Naive B cell (primary cell): ENCODE results near the gene ULBP3. TPM values are rescaled to one million over a fixed set of nuclear protein-coding genes. Genes with fewer than 3 reads are reported as not detected.
A peak's percentile ranks its signal among the peaks of the same experiment; 100 is the strongest.
"Not testable (repeated sequence)": the region's sequence is repeated elsewhere in the genome, so short reads cannot be mapped to it uniquely, and the experiment has no call there.

Experiments used
- ATAC-seq, 2 donors: fragments of 150-1000 bp; cut with Tn5 transposase; 2 replicates each; pipeline ENCODE4 v1.10.0; 2021; ENCODE audit warnings: low read depth in 2 of 2, mild to moderate bottlenecking in 2 of 2, moderate library complexity in 2 of 2
- DNase-seq: peaks from one replicate; pipeline ENCODE4 v3.0.0; 2022
- H3K27ac Mint-ChIP-seq, 6 donors: one replicate each; pipeline ENCODE4 v1.8.0; 2020 to 2022; ENCODE audit warnings: mild to moderate bottlenecking in 6 of 6, mixed read lengths in 6 of 6, moderate library complexity in 5 of 6, inconsistent platforms in 2 of 6
- H3K27me3 Mint-ChIP-seq, 3 donors: one replicate each; pipeline ENCODE4 v1.8.0; 2021 to 2022; ENCODE audit warnings: mixed read lengths in 3 of 3, mild to moderate bottlenecking in 1 of 3
- H3K36me3 Mint-ChIP-seq, 2 donors: one replicate each; pipeline ENCODE4 v1.8.0; 2020 to 2022; ENCODE audit warnings: mixed read lengths in 2 of 2, inconsistent platforms in 1 of 2, mild to moderate bottlenecking in 1 of 2
- H3K4me1 Mint-ChIP-seq, 3 donors: one replicate each; pipeline ENCODE4 v1.8.0; 2020 to 2022; ENCODE audit warnings: mixed read lengths in 3 of 3, inconsistent platforms in 1 of 3, mild to moderate bottlenecking in 1 of 3, moderate library complexity in 1 of 3
- H3K4me3 Mint-ChIP-seq, 8 donors: one replicate each; pipeline ENCODE4 v1.8.0; 2020 to 2022; ENCODE audit warnings: mild to moderate bottlenecking in 8 of 8, mixed read lengths in 8 of 8, moderate library complexity in 8 of 8, inconsistent platforms in 2 of 8
- H3K9me3 Mint-ChIP-seq, 7 donors: one replicate each; pipeline ENCODE4 v1.8.0; 2020 to 2022; ENCODE audit warnings: mixed read lengths in 7 of 7, mild to moderate bottlenecking in 5 of 7, inconsistent platforms in 2 of 7, moderate library complexity in 1 of 7
- polyA plus RNA-seq, 6 donors: library from polyadenylated mRNA; unstranded; fragments of 300-500 nt; fragmentation: Illumina TruSeq; gene quantifications; one replicate each; pipeline ENCODE4 v1.2.3, GENCODE V29; 2021; ENCODE audit warnings: low read depth in 6 of 6

Gene ULBP3
- polyA plus RNA-seq, 6 donors from 2014 or later: not detected

DNA sequence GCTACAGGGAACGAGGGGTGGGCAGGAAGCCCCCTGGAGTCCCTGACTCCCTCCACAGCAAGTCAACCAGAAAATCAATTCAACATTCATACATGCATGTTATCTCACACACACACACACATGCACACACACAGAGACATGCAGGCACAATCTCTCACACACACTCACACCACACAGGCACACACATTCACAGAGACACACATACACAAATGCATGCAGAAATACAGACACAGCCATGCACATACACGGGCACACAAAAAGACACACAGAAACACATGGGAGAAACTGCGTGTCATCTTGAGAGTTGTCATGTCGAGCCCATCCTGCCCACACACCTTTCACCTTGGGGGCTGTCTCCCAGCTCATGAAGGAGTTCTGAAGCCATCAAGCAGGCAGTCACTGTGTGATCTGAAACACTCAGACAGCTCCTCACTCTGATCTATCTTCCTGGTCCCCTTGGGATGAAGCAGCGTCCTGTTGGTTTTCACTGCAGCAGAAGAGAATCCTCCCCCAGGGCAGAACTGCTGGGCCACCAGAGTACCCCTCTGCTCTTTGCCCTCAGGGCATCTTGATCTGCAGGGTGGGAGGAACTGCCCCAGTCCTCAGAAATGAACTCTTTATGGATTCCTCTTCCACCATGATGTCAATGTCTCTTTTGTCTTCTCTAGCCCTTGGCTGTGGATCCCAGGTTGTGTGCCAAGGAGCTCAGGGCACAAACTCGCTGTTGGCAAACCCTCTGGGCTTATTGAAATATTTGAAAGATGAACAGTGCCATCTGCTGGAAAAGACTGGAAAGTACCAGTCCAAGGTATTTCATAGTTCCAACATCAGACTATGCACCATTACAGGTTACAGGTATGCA is 52.4 kb downstream of the ULBP3 start:
- ATAC-seq (peak; percentile 74 to 75), DNase-seq (peak; percentile 63)
- H3K9me3 Mint-ChIP-seq: peaks cover 0 to 3% (median 0%) of the 10 kb centered on the region in 7 donors
- peaks cover 62 to 78% (median 75%) of the 10 kb centered on the region in 3 donors for H3K27me3 Mint-ChIP-seq
- peak overlapping the region in 2 of 6 donors; percentile 24 to 87 for H3K27ac Mint-ChIP-seq
- H3K36me3 Mint-ChIP-seq: no peaks in the 10 kb centered on the region
- H3K4me1 Mint-ChIP-seq: peaks cover 15 to 19% (median 17%) of the 10 kb centered on the region in 3 donors
- peak overlapping the region in 1 of 8 donors; percentile 4 for H3K4me3 Mint-ChIP-seq

- not testable (repeated sequence) for DNase-seq, H3K36me3 Mint-ChIP-seq, H3K9me3 Mint-ChIP-seq
- Mint-ChIP-seq H3K4me3 (peak overlapping the region in 7 of 8 donors; percentile 3 to 76 (median 28)), H3K27ac (peak overlapping the region in 2 of 6 donors; percentile 72 to 91), H3K27me3 (peaks cover 65 to 80% (median 68%) of the 10 kb centered on the region in 3 donors), H3K4me1 (peaks cover 15 to 19% (median 17%) of the 10 kb centered on the region in 3 donors)
- ATAC-seq: peak; percentile 51 to 66
Measured at GRCh38 chr6:150015281-150016001, 53.5 kb downstream of the ULBP3 start.

GRCh38 chr6:150014623-150015280 is 54.2 kb downstream of the ULBP3 start:
- Mint-ChIP-seq H3K27ac (peak overlapping the region in 1 of 6 donors; percentile 15), H3K4me1 (peaks cover 15 to 19% (median 17%) of the 10 kb centered on the region in 3 donors), H3K4me3 (peak overlapping the region in 7 of 8 donors; percentile 4 to 76 (median 18)), H3K27me3 (peaks cover 72 to 84% (median 72%) of the 10 kb centered on the region in 3 donors)
- not testable (repeated sequence) for H3K36me3 Mint-ChIP-seq, H3K9me3 Mint-ChIP-seq, DNase-seq
- peak in 1 of 2 donors; percentile 17 for ATAC-seq

DNA sequence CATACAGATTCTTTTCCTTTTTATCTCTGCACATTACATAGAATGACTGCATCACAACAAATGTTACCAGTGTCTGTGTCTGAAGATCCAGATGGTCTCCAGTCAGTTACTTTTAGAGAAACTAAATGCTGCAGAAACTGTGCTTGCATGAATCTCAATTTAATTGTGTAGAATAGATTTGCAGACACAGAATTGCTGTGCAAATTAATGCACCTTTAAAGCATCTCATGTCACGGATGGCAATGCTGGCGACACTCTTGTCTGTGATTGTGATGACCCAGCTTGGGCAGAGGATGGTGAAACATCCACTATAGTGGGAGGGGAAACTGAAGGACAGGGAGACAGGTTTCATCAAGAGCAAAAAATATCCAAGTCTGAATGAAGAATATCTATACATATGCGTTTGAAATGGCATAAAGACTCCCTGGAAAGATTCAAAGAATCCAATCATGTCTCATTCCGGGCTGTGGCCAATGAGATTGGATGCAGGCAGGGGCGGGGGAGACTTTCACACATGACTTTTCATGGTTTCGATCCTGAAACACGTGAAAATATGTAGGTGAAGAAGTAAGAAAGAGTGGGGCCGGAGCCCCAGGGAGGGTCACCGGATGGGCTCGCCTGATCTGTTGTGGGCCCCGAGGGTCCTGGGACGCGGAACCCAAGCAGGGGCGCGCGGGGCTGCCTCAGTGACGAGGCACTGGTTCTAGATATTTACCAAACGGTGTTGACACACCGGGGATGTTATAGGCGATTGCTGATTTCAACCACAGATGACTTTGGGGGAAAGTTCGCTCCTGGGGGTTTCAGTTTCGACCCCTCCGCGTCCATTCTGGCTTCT is 54.9 kb downstream of the ULBP3 start:
- DNase-seq, H3K9me3 Mint-ChIP-seq, H3K36me3 Mint-ChIP-seq: not testable (repeated sequence)
- Mint-ChIP-seq H3K4me3 (peak overlapping the region; percentile 44 to 83 (median 62)), H3K27me3 (peaks cover 72 to 82% (median 73%) of the 10 kb centered on the region in 3 donors), H3K27ac (peak overlapping the region in 4 of 6 donors; percentile 26 to 92 (median 55)), H3K4me1 (peaks cover 15 to 19% (median 17%) of the 10 kb centered on the region in 3 donors)
- peak; percentile 40 to 41 for ATAC-seq

GRCh38 chr6:150012846-150013784 is 55.8 kb downstream of the ULBP3 start:
- Mint-ChIP-seq H3K4me1 (peaks cover 15 to 19% (median 17%) of the 10 kb centered on the region in 3 donors), H3K27me3 (peaks cover 72 to 82% (median 74%) of the 10 kb centered on the region in 3 donors), H3K27ac (peak overlapping the region in 1 of 6 donors; percentile 26)
- DNase-seq, H3K4me3 Mint-ChIP-seq, H3K36me3 Mint-ChIP-seq, ATAC-seq, H3K9me3 Mint-ChIP-seq: not testable (repeated sequence)

Other genes with a start within 250 kb of the ULBP3 start
- gene LRP11, start 204.8 kb downstream of the ULBP3 start, polyA plus RNA-seq: under 1 TPM in 2 of 6 donors, not detected in 4; 0.12 to 0.28 TPM
- gene RAET1E, start 171.0 kb downstream of the ULBP3 start, polyA plus RNA-seq: not detected
- not detected for gene RAET1G, start 146.0 kb downstream of the ULBP3 start, polyA plus RNA-seq
- gene ULBP2, start 127.1 kb downstream of the ULBP3 start, polyA plus RNA-seq: not detected
- gene ULBP1, start 105.2 kb downstream of the ULBP3 start, polyA plus RNA-seq: not detected
- not detected for gene RAET1L, start 43.6 kb downstream of the ULBP3 start, polyA plus RNA-seq
- under 1 TPM in 1 of 6 donors, not detected in 5; 0.22 TPM for gene PPP1R14C, start 73.9 kb upstream of the ULBP3 start, polyA plus RNA-seq